Natural killer cell (primary cell): ENCODE results near the gene CKB. TPM values are rescaled to one million over a fixed set of nuclear protein-coding genes. Genes with fewer than 3 reads are reported as not detected.

Experiments
- ATAC-seq, 3 donors: fragments of 150-1000 bp in 2 of 3; fragments of 200-7000 bp in 1 of 3; cut with Tn5 transposase; 1 replicate in 1 of 3; 2 replicates in 2 of 3; pipeline ENCODE4 v1.10.0; 2021; ENCODE audit warnings: mild to moderate bottlenecking in 2 of 3, moderate library complexity in 2 of 3
- DNase-seq, 2 donors: peaks; one replicate each; pipeline versions ENCODE4 v3.0.0 to v3.0.0-alpha.2; 2013 to 2021; ENCODE audit warnings: mixed read lengths in 1 of 2
- H3K27ac ChIP-seq: one replicate; pipeline ENCODE4 v1.5.1; 2013; ENCODE audit warnings: mild to moderate bottlenecking, low read length
- H3K27me3 ChIP-seq: one replicate; pipeline ENCODE4 v1.6.1; 2013; ENCODE audit warnings: low read length; ENCODE audit not compliant: control insufficient read depth, insufficient read depth
- H3K36me3 ChIP-seq: one replicate; pipeline ENCODE4 v1.6.1; 2013; ENCODE audit warnings: low read length; ENCODE audit not compliant: control insufficient read depth, insufficient read depth
- H3K4me1 ChIP-seq: one replicate; pipeline ENCODE4 v1.6.1; 2013; ENCODE audit warnings: low read length; ENCODE audit not compliant: control insufficient read depth, insufficient read depth
- H3K4me3 ChIP-seq: one replicate; pipeline ENCODE4 v1.5.1; 2013; ENCODE audit warnings: low read length
- H3K9me3 ChIP-seq: one replicate; pipeline ENCODE4 v1.6.1; 2013; ENCODE audit warnings: low read length; ENCODE audit not compliant: control insufficient read depth, insufficient read depth
- H3K27ac Mint-ChIP-seq, 2 donors: one replicate each; pipeline ENCODE4 v1.8.0; 2022; ENCODE audit warnings: mild to moderate bottlenecking in 2 of 2, mixed read lengths in 2 of 2, moderate library complexity in 1 of 2
- H3K27me3 Mint-ChIP-seq, 2 donors: one replicate each; pipeline ENCODE4 v1.8.0; 2022; ENCODE audit warnings: low read depth in 2 of 2, mixed read lengths in 2 of 2
- H3K36me3 Mint-ChIP-seq: one replicate; pipeline ENCODE4 v1.8.0; 2022; ENCODE audit warnings: mixed read lengths
- H3K4me1 Mint-ChIP-seq, 2 donors: one replicate each; pipeline ENCODE4 v1.8.0; 2022; ENCODE audit warnings: mixed read lengths in 2 of 2
- H3K4me3 Mint-ChIP-seq: one replicate; pipeline ENCODE4 v1.8.0; 2022; ENCODE audit warnings: mild to moderate bottlenecking, moderate library complexity, mixed read lengths
- H3K9me3 Mint-ChIP-seq, 2 donors: one replicate each; pipeline ENCODE4 v1.8.0; 2022; ENCODE audit warnings: mixed read lengths in 2 of 2
- WGBS: methylation state at CpG from one replicate; pipeline ENCODE4 v1.1.7; 2013; ENCODE audit warnings: missing lambda C conversion rate; ENCODE audit not compliant: insufficient coverage; 5-methylcytosine and 5-hydroxymethylcytosine counted together
- intact Hi-C: fragments of 100-400 bp; cut with micrococcal nuclease; formaldehyde crosslinking; loops from one replicate; pipeline ENCODE4 v1.14.2; 2022
- total RNA-seq, 4 donors: library from RNA; stranded (reverse); fragments of 120-200 nt in 1 of 4; gene quantifications; one replicate each; pipeline versions ENCODE4 v1.2.3 to v1.2.4, GENCODE V29; 2013 to 2022
- TF ChIP-seq, protein P1 (sequence below): fragments of 200-600 bp; IDR thresholded peaks from one replicate; pipeline ENCODE4 v1.8.0; 2022; ENCODE audit warnings: antibody characterized with exemption

CKB gene
- total RNA-seq, 3 donors from 2014 or later (not counting 1 experiment from before 2014, with no cell fraction given), result 4.0 to 37.4 (median 9.0) TPM

DNA sequence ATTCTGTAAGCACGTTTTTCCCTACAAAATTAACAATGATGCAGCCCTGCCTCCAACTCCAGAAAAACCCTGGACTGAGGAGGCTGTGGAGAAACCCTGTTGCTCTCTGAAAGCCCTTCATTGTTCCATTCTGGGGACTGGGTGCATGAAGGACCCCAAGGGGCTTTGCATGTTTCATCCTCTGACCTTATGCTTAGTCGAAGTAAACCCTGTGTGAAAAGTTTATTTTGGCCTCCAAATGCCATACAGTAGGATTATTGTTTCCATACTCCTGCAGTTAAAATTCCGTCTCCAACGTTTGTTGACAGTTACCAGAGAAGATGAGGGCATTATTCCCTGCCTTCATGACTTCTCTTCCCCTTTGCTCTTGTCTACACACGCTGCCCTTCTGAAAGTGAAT lies 46.0 kb downstream of the CKB start:
- H3K4me3 Mint-ChIP-seq, result no peak overlapping the region
- ATAC-seq (no peak), DNase-seq (no peak)
- intact Hi-C loops, result no loop called here
- Histone ChIP-seq H3K4me1 (no peaks in the 10 kb centered on the region), H3K9me3 (no peaks in the 10 kb centered on the region), H3K36me3 (peaks cover 56% of the 10 kb centered on the region), H3K4me3 (no peak overlapping the region), H3K27ac (no peak overlapping the region), H3K27me3 (no peaks in the 10 kb centered on the region)
- 96% methylated on average over 4 of the region's 5 CpGs for whole genome bisulfite sequencing
- H3K27me3 Mint-ChIP-seq, result no peaks in the 10 kb centered on the region
- H3K36me3 Mint-ChIP-seq, result peaks cover 20% of the 10 kb centered on the region
- TF ChIP-seq, protein P1, sequence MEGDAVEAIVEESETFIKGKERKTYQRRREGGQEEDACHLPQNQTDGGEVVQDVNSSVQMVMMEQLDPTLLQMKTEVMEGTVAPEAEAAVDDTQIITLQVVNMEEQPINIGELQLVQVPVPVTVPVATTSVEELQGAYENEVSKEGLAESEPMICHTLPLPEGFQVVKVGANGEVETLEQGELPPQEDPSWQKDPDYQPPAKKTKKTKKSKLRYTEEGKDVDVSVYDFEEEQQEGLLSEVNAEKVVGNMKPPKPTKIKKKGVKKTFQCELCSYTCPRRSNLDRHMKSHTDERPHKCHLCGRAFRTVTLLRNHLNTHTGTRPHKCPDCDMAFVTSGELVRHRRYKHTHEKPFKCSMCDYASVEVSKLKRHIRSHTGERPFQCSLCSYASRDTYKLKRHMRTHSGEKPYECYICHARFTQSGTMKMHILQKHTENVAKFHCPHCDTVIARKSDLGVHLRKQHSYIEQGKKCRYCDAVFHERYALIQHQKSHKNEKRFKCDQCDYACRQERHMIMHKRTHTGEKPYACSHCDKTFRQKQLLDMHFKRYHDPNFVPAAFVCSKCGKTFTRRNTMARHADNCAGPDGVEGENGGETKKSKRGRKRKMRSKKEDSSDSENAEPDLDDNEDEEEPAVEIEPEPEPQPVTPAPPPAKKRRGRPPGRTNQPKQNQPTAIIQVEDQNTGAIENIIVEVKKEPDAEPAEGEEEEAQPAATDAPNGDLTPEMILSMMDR, result no peak
- no peaks in the 10 kb centered on the region for H3K9me3 Mint-ChIP-seq
- H3K4me1 Mint-ChIP-seq, result peaks cover 9 to 12% of the 10 kb centered on the region in 2 donors
- H3K27ac Mint-ChIP-seq, result peak overlapping the region in 1 of 2 donors; percentile 19

DNA sequence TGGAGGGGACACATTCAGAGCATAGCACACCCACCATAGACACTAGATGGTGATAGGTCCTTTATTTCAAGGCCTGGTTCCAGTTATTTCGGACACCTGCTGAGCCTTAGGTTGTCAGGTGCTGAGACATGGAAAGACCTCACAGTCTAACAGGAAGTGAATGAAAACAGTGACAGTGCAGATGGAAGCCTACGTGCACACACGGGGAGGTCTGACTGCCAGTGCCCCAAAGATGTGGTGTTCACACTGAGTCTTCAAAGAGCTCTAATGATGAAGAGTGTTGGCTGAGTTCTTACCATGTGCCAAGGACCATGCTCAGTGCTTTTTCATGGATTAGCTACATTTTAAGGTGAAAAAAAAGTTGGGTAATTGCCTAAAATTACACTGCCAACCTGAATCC lies 46.6 kb downstream of the CKB start:
- TF ChIP-seq, protein P1, result no peak
- H3K27me3 ChIP-seq, result no peaks in the 10 kb centered on the region
- Mint-ChIP-seq H3K36me3 (peaks cover 14% of the 10 kb centered on the region), H3K27me3 (no peaks in the 10 kb centered on the region), H3K4me3 (no peak overlapping the region), H3K27ac (no peak overlapping the region), H3K4me1 (peaks cover 7 to 12% of the 10 kb centered on the region in 2 donors), H3K9me3 (no peaks in the 10 kb centered on the region)
- H3K27ac ChIP-seq, result no peak overlapping the region
- H3K9me3 ChIP-seq, result no peaks in the 10 kb centered on the region
- ATAC-seq, result no peak
- no peaks in the 10 kb centered on the region for H3K4me1 ChIP-seq
- DNase-seq, result no peak
- intact Hi-C loops, result no loop called here
- 87% methylated on average over 3 of the region's 3 CpGs for WGBS
- peaks cover 56% of the 10 kb centered on the region for H3K36me3 ChIP-seq
- H3K4me3 ChIP-seq, result no peak overlapping the region

DNA sequence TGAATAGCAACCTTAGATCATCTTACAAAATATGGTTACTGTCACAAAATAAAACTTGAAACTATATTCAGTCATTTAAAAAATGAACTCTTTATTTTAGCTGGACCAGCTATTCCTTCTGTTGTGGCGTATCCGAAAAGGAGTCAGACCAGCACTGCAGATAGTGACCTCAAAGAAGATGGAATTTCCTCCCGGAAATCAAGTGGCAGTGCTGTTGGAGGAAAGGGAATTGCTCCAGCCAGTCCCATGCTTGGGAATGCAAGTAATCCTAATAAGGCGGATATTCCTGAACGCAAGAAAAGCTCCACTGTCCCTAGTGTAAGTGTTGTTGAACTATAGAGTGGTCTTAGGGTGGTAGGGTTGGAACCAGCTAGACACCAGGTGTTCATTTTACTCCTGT lies 47.7 kb downstream of the CKB start:
- TF ChIP-seq, protein P1, result no peak
- Mint-ChIP-seq H3K27me3 (no peaks in the 10 kb centered on the region), H3K4me1 (peaks cover 0 to 5% of the 10 kb centered on the region in 2 donors), H3K4me3 (no peak overlapping the region), H3K9me3 (no peaks in the 10 kb centered on the region), H3K27ac (no peak overlapping the region), H3K36me3 (peaks cover 13% of the 10 kb centered on the region)
- Histone ChIP-seq H3K27ac (no peak overlapping the region), H3K4me1 (no peaks in the 10 kb centered on the region), H3K9me3 (no peaks in the 10 kb centered on the region), H3K4me3 (no peak overlapping the region), H3K36me3 (peaks cover 60% of the 10 kb centered on the region), H3K27me3 (no peaks in the 10 kb centered on the region)
- DNase-seq (no peak), ATAC-seq (no peak)
- over 99% methylated on average over 5 of the region's 5 CpGs for WGBS
- intact Hi-C loops, result no loop called here

DNA sequence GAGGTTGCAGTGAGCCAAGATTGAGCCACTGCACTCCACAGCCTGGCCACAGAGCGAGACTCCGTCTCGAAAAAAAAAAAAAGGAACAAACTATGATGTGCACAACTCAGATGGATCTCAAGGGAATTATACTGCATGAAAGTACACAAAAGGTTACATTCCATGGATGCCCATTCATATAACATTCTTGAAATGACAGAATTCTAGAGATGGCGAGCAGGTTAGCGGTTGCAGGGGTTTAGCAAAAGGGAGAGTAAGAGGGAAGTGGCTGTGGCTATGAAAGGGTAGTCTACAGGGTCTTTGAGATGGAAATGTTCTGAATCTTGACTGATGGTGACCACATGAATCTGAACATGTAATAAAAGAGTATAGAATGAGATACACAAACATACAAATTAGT lies 49.7 kb downstream of the CKB start:
- ATAC-seq (no peak), DNase-seq (no peak)
- no peaks in the 10 kb centered on the region for H3K9me3 Mint-ChIP-seq
- TF ChIP-seq, protein P1, result no peak
- peaks cover 13% of the 10 kb centered on the region for H3K36me3 Mint-ChIP-seq
- no peak overlapping the region for H3K4me3 Mint-ChIP-seq
- WGBS, result 84% methylated on average over 5 of the region's 5 CpGs
- H3K9me3 ChIP-seq, result no peaks in the 10 kb centered on the region
- no peaks in the 10 kb centered on the region for H3K4me1 ChIP-seq
- intact Hi-C loops, result no loop called here
- no peaks in the 10 kb centered on the region for H3K27me3 ChIP-seq
- H3K4me1 Mint-ChIP-seq, result peaks cover 0 to 5% of the 10 kb centered on the region in 2 donors
- H3K27ac ChIP-seq, result no peak overlapping the region
- H3K4me3 ChIP-seq, result no peak overlapping the region
- H3K27me3 Mint-ChIP-seq, result no peaks in the 10 kb centered on the region
- peaks cover 64% of the 10 kb centered on the region for H3K36me3 ChIP-seq
- H3K27ac Mint-ChIP-seq, result peak overlapping the region in 1 of 2 donors; percentile 4
